PC-9 (cell line): ENCODE data around the gene SETD6. TPM values are rescaled to one million over a fixed set of nuclear protein-coding genes. Genes with fewer than 3 reads are reported as not detected.

Source experiments
- BruUV-seq: library from RNA; stranded (reverse); fragments of 400-500 nt; replicated peaks from 2 replicates; lab custom pipeline; 2021; lab: Mats Ljungman, UMichigan
- CTCF ChIA-PET: fragments of 300-600 bp; sonication (Branson Sonifier 250); formaldehyde crosslinking; loops from one replicate; lab custom pipeline; 2022; ENCODE audit warnings: antibody characterized with exemption; lab: Charles Lee
- POLR2A ChIA-PET: fragments of 300-600 bp; sonication (Branson Sonifier 250); formaldehyde crosslinking; loops from one replicate; lab custom pipeline; 2022; ENCODE audit warnings: antibody characterized with exemption; ENCODE audit not compliant: unreplicated experiment; lab: Charles Lee
- DNase-seq, 2 experiments: peaks; one replicate each; pipeline versions ENCODE4 v3.0.0 to v3.0.0-alpha.2; 2015 to 2022; ENCODE audit warnings: mixed read lengths in 1 of 2
- H2AFZ ChIP-seq: fragments of 200-600 bp; sonication (generic); 2 replicates; pipeline ENCODE4 v1.8.1; 2017; ENCODE audit warnings: antibody characterized with exemption
- H3F3A ChIP-seq: fragments of 200-600 bp; sonication (generic); 2 replicates; pipeline ENCODE4 v1.8.1; 2017; ENCODE audit warnings: antibody characterized with exemption, mild to moderate bottlenecking, low read depth; ENCODE audit not compliant: insufficient read depth
- H3K27ac ChIP-seq: fragments of 200-600 bp; sonication (generic); 2 replicates; pipeline ENCODE4 v1.6.1; 2016; ENCODE audit warnings: mixed run types
- H3K27me3 ChIP-seq: fragments of 200-600 bp; sonication (generic); 2 replicates; pipeline ENCODE4 v1.6.1; 2016; ENCODE audit warnings: low read depth, mixed run types; ENCODE audit not compliant: insufficient read depth
- H3K36me3 ChIP-seq: fragments of 200-600 bp; sonication (generic); 2 replicates; pipeline ENCODE4 v1.6.1; 2016; ENCODE audit warnings: low read depth, mixed run types
- H3K4me1 ChIP-seq: fragments of 200-600 bp; sonication (generic); replicated peaks from 2 replicates; pipeline ENCODE4 v1.6.1; 2016; ENCODE audit warnings: mixed run types; ENCODE audit not compliant: insufficient read depth
- H3K4me2 ChIP-seq: fragments of 200-600 bp; sonication (generic); 2 replicates; pipeline ENCODE4 v1.6.1; 2017; ENCODE audit warnings: mixed run types
- H3K4me3 ChIP-seq: fragments of 200-600 bp; sonication (generic); 2 replicates; pipeline ENCODE4 v1.6.1; 2016; ENCODE audit warnings: mixed run types
- H3K79me2 ChIP-seq: fragments of 200-600 bp; sonication (generic); 2 replicates; pipeline ENCODE4 v1.6.1; 2017; ENCODE audit warnings: low read depth, mixed run types
- H3K9me2 ChIP-seq: fragments of 200-600 bp; sonication (generic); 2 replicates; pipeline ENCODE4 v1.8.1; 2017; ENCODE audit warnings: mild to moderate bottlenecking; ENCODE audit not compliant: insufficient read depth
- H3K9me3 ChIP-seq: fragments of 200-600 bp; sonication (generic); 2 replicates; pipeline ENCODE4 v1.8.1; 2016; ENCODE audit warnings: low read depth; ENCODE audit not compliant: insufficient read depth
- H4K20me1 ChIP-seq: fragments of 200-600 bp; sonication (generic); 2 replicates; pipeline ENCODE4 v1.8.1; 2017; ENCODE audit not compliant: insufficient read depth
- EZH2 ChIP-seq: fragments of 200-600 bp; sonication (generic); IDR thresholded peaks from 2 replicates; pipeline ENCODE4 v1.8.0; 2017; ENCODE audit warnings: antibody characterized with exemption, low read depth
- intact Hi-C: fragments of 100-400 bp; cut with micrococcal nuclease; formaldehyde crosslinking; loops from one replicate; pipeline ENCODE4 v1.10.0; 2022; ENCODE audit not compliant: unreplicated experiment
- total RNA-seq: library from RNA; stranded (reverse); gene quantifications from 2 replicates; pipeline ENCODE4 v1.2.3, GENCODE V29; 2021
- TF ChIP-seq, protein P1 (sequence below): fragments of 200-600 bp; sonication (generic); conservative IDR thresholded peaks from 2 replicates; pipeline ENCODE4 v1.6.1; 2017; ENCODE audit warnings: mixed run types, antibody characterized with exemption, mild to moderate bottlenecking, moderate library complexity

SETD6 gene
- total RNA-seq, 1 experiment from 2014 or later: 21.4 TPM

DNA sequence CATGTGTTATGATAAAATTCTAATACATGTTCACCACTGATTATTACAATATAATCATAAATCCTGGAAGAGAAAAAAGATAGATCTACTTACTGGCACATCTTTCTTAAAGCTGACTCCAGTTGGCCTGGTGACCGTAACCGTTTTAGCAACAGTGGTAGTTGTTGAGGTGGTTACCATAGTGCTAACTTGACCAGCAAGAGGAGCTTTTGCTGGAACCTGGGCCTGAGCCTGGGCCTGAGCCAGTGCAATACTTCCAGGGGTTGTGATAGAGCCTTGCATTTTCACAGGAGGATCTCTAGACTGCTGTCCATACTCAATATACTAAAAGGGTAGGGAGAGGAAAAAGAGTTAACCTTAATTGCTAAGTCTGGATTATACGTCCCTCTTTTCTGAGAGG, 36.2 kb downstream of the SETD6 start:
- H3K4me2 ChIP-seq: no peak overlapping the region
- DNase-seq: no peak
- no peaks in the 10 kb centered on the region for H3K79me2 ChIP-seq
- H3K4me1 ChIP-seq: no peaks in the 10 kb centered on the region
- H3K9me2 ChIP-seq: no peaks in the 10 kb centered on the region
- peaks cover 24% of the 10 kb centered on the region for H4K20me1 ChIP-seq
- peaks cover 51% of the 10 kb centered on the region for H3K36me3 ChIP-seq
- H3K4me3 ChIP-seq: no peak overlapping the region
- no peaks in the 10 kb centered on the region for H3K27me3 ChIP-seq
- ChIA-PET POLR2A (no interaction called here), CTCF (interaction anchor here (0.8 kb wide), 1 partner anchor 109 kb away, joined by 11 read pairs; no protein-coding TSS in a partner anchor)
- H3K27ac ChIP-seq: no peak overlapping the region
- no TSS peak for BruUV-seq
- H3F3A ChIP-seq: peaks cover 35% of the 10 kb centered on the region
- intact Hi-C loops: loop anchor here (5.0 kb wide), 1 partner anchor 34 kb away; the partner anchor contains the start of gene SETD6
- no peak overlapping the region for H2AFZ ChIP-seq
- TF ChIP-seq, protein P1, sequence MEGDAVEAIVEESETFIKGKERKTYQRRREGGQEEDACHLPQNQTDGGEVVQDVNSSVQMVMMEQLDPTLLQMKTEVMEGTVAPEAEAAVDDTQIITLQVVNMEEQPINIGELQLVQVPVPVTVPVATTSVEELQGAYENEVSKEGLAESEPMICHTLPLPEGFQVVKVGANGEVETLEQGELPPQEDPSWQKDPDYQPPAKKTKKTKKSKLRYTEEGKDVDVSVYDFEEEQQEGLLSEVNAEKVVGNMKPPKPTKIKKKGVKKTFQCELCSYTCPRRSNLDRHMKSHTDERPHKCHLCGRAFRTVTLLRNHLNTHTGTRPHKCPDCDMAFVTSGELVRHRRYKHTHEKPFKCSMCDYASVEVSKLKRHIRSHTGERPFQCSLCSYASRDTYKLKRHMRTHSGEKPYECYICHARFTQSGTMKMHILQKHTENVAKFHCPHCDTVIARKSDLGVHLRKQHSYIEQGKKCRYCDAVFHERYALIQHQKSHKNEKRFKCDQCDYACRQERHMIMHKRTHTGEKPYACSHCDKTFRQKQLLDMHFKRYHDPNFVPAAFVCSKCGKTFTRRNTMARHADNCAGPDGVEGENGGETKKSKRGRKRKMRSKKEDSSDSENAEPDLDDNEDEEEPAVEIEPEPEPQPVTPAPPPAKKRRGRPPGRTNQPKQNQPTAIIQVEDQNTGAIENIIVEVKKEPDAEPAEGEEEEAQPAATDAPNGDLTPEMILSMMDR: no peak
- TF ChIP-seq EZH2: no peak
- H3K9me3 ChIP-seq: no peaks in the 10 kb centered on the region

DNA sequence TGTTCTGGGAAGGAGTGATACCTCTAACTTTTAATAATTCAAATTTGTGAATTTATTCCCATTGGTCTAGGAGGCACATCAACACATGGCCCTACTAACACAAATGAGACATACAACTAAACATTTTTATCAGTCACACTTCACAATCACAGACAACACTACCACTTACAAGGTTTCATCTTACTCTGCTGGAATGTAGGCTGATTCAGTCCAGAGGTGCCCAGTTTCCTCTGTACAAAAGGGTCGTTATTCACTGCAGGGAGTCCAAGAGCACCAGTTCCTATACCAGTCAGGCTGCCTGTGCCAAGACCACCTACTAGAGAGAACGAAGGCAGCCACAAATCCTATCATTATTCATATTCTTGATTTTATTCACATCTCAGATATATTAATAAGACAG, 41.4 kb downstream of the SETD6 start:
- Histone ChIP-seq H3K4me3 (no peak overlapping the region), H3K27ac (no peak overlapping the region), H3K9me2 (no peaks in the 10 kb centered on the region), H3K4me2 (no peak overlapping the region), H3K79me2 (peaks cover 14% of the 10 kb centered on the region; the same call in 1 of the 2 replicates), H2AFZ (no peak overlapping the region), H3K27me3 (no peaks in the 10 kb centered on the region), H4K20me1 (peaks cover 35% of the 10 kb centered on the region), H3K9me3 (no peaks in the 10 kb centered on the region), H3F3A (peaks cover 29% of the 10 kb centered on the region), H3K36me3 (peaks cover 43% of the 10 kb centered on the region), H3K4me1 (no peaks in the 10 kb centered on the region)
- no TSS peak for BruUV-seq
- ChIA-PET CTCF (no interaction called here), POLR2A (no interaction called here)
- no peak for DNase-seq
- no peak for TF ChIP-seq EZH2
- TF ChIP-seq, protein P1: no peak
- intact Hi-C loops: no loop called here

- peaks cover 65% of the 10 kb centered on the region for H4K20me1 ChIP-seq
- no peak overlapping the region for H2AFZ ChIP-seq
- no TSS peak for BruUV-seq
- no peak overlapping the region for H3K4me2 ChIP-seq
- H3F3A ChIP-seq: peaks cover 45% of the 10 kb centered on the region
- intact Hi-C loops: no loop called here
- POLR2A ChIA-PET: no interaction called here
- peak in 1 of 2 experiments; percentile 76 for DNase-seq
- H3K9me2 ChIP-seq: no peaks in the 10 kb centered on the region
- CTCF ChIA-PET: interaction anchor here (0.6 kb wide), 1 partner anchor 98 kb away, joined by 4 read pairs; no protein-coding TSS in a partner anchor
- peaks cover 13% of the 10 kb centered on the region for H3K4me1 ChIP-seq
- TF ChIP-seq, protein P1: no peak
- TF ChIP-seq EZH2: no peak
- H3K27me3 ChIP-seq: no peaks in the 10 kb centered on the region
- H3K4me3 ChIP-seq: no peak overlapping the region
- H3K79me2 ChIP-seq: peaks cover 38% of the 10 kb centered on the region
- H3K27ac ChIP-seq: peak overlapping the region; percentile 13; the same call in 1 of the 2 replicates
- no peaks in the 10 kb centered on the region for H3K9me3 ChIP-seq
- H3K36me3 ChIP-seq: peaks cover 31% of the 10 kb centered on the region
Observed at GRCh38 chr16:58563235-58563634, 47.9 kb downstream of the SETD6 start.
